Right atrium auricular region (tissue), 2 donors: ENCODE results near the gene ADAMTS2. TPM values are rescaled to one million over a fixed set of nuclear protein-coding genes. Genes with fewer than 3 reads are reported as not detected.

Experiments
- DNase-seq: peaks from one replicate; pipeline ENCODE4 v3.0.0-alpha.2; 2019; ENCODE audit warnings: low spot score
- H3K27ac ChIP-seq, 2 donors: fragments of 200-600 bp; sonication (generic); 1 replicate in 1 of 2; 2 replicates in 1 of 2; pipeline ENCODE4 v1.5.1; 2016 to 2019
- H3K27me3 ChIP-seq, 2 donors: fragments of 200-600 bp; sonication (generic); one replicate each; pipeline versions ENCODE4 v1.5.1 to v1.6.0; 2017 to 2019
- H3K36me3 ChIP-seq: fragments of 200-600 bp; sonication (generic); one replicate; pipeline ENCODE4 v1.5.1; 2016
- H3K4me1 ChIP-seq, 2 donors: fragments of 200-600 bp; sonication (generic); one replicate each; pipeline versions ENCODE4 v1.5.1 to v1.6.0; 2017 to 2019
- H3K4me3 ChIP-seq, 2 donors: fragments of 200-600 bp; sonication (generic); 1 replicate in 1 of 2; 2 replicates in 1 of 2; pipeline ENCODE4 v1.5.1; 2017 to 2019; ENCODE audit warnings: mild to moderate bottlenecking in 1 of 2, moderate library complexity in 1 of 2
- H3K9me3 ChIP-seq, 2 donors: fragments of 200-600 bp; sonication (generic); one replicate each; pipeline ENCODE4 v1.5.1; 2019
- total RNA-seq, 2 donors: library from RNA; depleted of rRNA; stranded (reverse); fragments of >200 nt; gene quantifications; one replicate each; pipeline ENCODE4 v1.1.0, GENCODE V29; 2016
- TF ChIP-seq, protein P1 (sequence below), 2 donors: fragments of 200-600 bp; sonication (generic); IDR thresholded peaks; one replicate each; pipeline ENCODE4 v1.5.1; 2019; ENCODE audit warnings: antibody characterized with exemption in 2 of 2

Gene ADAMTS2
- total RNA-seq, 2 donors from 2014 or later, result 13.6 to 13.7 TPM

GRCh38 chr5:179318221-179318955 is 26.9 kb downstream of the ADAMTS2 start:
- Histone ChIP-seq H3K27ac (no peak overlapping the region), H3K9me3 (no peaks in the 10 kb centered on the region), H3K27me3 (no peaks in the 10 kb centered on the region), H3K4me1 (peaks cover 0 to 33% of the 10 kb centered on the region in 2 donors), H3K4me3 (no peak overlapping the region), H3K36me3 (no peaks in the 10 kb centered on the region)
- DNase-seq, result no peak
- TF ChIP-seq, protein P1, sequence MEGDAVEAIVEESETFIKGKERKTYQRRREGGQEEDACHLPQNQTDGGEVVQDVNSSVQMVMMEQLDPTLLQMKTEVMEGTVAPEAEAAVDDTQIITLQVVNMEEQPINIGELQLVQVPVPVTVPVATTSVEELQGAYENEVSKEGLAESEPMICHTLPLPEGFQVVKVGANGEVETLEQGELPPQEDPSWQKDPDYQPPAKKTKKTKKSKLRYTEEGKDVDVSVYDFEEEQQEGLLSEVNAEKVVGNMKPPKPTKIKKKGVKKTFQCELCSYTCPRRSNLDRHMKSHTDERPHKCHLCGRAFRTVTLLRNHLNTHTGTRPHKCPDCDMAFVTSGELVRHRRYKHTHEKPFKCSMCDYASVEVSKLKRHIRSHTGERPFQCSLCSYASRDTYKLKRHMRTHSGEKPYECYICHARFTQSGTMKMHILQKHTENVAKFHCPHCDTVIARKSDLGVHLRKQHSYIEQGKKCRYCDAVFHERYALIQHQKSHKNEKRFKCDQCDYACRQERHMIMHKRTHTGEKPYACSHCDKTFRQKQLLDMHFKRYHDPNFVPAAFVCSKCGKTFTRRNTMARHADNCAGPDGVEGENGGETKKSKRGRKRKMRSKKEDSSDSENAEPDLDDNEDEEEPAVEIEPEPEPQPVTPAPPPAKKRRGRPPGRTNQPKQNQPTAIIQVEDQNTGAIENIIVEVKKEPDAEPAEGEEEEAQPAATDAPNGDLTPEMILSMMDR (IDR thresholded peaks at IDR 0.05), result no peak

GRCh38 chr5:179317411-179318220 is 27.6 kb downstream of the ADAMTS2 start:
- TF ChIP-seq, protein P1 (IDR thresholded peaks at IDR 0.05), result no peak
- no peaks in the 10 kb centered on the region for H3K36me3 ChIP-seq
- no peaks in the 10 kb centered on the region for H3K27me3 ChIP-seq
- no peak overlapping the region for H3K27ac ChIP-seq
- peaks cover 0 to 33% of the 10 kb centered on the region in 2 donors for H3K4me1 ChIP-seq
- H3K4me3 ChIP-seq, result no peak overlapping the region
- DNase-seq, result no peak
- H3K9me3 ChIP-seq, result peaks cover 0 to 4% of the 10 kb centered on the region in 2 donors

GRCh38 chr5:179316982-179317381 is 28.3 kb downstream of the ADAMTS2 start:
- DNase-seq, result no peak
- Histone ChIP-seq H3K9me3 (peaks cover 0 to 9% of the 10 kb centered on the region in 2 donors), H3K36me3 (no peaks in the 10 kb centered on the region), H3K27me3 (no peaks in the 10 kb centered on the region), H3K4me1 (peaks cover 0 to 33% of the 10 kb centered on the region in 2 donors), H3K4me3 (no peak overlapping the region), H3K27ac (no peak overlapping the region)
- TF ChIP-seq, protein P1 (IDR thresholded peaks at IDR 0.05), result no peak

DNA sequence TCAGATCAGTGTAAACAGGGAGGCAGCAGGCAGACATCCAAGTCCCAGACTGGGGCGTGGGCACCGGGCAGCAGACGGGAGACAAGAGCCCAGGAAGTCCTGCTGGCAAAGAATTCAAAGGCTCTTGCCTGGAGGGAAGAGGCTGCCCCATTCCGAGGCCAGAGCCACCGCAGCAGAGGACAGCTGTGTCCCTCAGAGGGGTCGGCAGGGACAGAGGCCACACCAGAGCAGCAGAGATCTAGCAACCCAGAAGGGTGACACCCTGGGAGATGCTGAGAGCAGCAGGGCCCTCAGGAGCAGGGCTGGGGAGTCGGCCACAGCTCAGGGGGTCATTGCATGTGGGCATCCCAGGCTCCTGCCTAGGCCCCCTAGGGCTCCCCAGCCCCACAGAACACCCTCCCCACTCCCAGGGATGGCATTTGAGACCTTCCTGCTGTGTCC is 29.1 kb downstream of the ADAMTS2 start:
- H3K4me1 ChIP-seq, result peaks cover 0 to 33% of the 10 kb centered on the region in 2 donors
- H3K27me3 ChIP-seq, result no peaks in the 10 kb centered on the region
- peak overlapping the region in 1 of 2 donors; percentile 26 for H3K27ac ChIP-seq
- H3K4me3 ChIP-seq, result no peak overlapping the region
- H3K9me3 ChIP-seq, result peaks cover 0 to 9% of the 10 kb centered on the region in 2 donors
- H3K36me3 ChIP-seq, result no peaks in the 10 kb centered on the region
- TF ChIP-seq, protein P1 (IDR thresholded peaks at IDR 0.05), result no peak
- DNase-seq, result no peak

DNA sequence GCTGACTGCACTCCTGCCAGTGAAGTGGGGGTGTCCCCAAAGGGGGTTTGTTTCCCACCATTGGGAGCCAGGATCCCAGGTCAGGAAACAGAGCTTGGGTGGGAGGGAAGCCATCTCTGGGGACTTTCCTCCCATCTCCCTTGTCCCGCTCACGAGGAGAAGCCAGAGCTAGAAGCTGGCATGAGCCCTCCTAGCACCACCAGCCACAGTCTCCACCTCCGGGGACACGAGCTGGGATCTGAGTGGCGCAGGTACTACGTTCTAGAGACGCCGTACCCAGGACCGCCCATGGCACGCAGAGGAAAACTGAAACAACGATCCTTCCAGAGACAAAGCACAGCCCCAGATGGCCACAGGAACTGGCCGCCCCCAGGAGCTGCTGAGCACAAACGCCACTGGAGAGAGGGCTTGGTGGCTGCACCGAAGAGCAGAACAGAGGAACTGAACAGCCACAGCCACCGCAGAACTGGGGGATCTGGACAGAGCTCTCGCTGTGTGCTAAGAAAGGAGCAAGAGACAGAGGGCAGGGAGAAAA is 29.8 kb downstream of the ADAMTS2 start:
- DNase-seq, result no peak

More for the DNA sequence above, 29.8 kb downstream of the ADAMTS2 start:
- Histone ChIP-seq H3K4me3 (no peak overlapping the region), H3K36me3 (no peaks in the 10 kb centered on the region), H3K27me3 (no peaks in the 10 kb centered on the region), H3K4me1 (peaks cover 0 to 33% of the 10 kb centered on the region in 2 donors), H3K27ac (peak overlapping the region; percentile 63 to 72), H3K9me3 (peaks cover 0 to 9% of the 10 kb centered on the region in 2 donors)
- TF ChIP-seq, protein P1 (IDR thresholded peaks at IDR 0.05), result no peak
